Measurements from ENCODE around the gene ZBTB20.

ZBTB20 gene

DNA sequence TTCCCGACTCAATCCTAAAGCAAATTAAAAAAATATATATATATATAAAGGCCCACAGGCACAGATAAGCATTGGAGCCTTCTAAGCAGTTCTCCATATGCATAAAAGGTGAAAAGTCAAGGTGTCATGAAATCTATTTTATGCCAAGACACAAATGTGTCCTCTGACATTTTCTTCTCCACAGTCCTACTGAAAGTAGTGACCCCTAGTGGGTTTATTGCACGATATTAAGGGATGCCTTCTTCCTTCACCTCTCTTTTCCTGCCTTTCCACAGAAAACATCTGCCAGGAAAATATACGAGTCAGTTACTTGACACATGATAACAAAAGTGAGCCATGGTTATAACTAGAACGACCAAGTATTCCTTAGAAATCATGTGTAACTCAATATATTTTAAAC is 550.1 kb downstream of the ZBTB20 start:
- DNase-seq (ENCODE audit: low read depth), result no peak
- no peak overlapping the region for H3K4me3 ChIP-seq (ENCODE audit: control insufficient read depth, low read depth, low read length)
- TF ChIP-seq, protein P1, sequence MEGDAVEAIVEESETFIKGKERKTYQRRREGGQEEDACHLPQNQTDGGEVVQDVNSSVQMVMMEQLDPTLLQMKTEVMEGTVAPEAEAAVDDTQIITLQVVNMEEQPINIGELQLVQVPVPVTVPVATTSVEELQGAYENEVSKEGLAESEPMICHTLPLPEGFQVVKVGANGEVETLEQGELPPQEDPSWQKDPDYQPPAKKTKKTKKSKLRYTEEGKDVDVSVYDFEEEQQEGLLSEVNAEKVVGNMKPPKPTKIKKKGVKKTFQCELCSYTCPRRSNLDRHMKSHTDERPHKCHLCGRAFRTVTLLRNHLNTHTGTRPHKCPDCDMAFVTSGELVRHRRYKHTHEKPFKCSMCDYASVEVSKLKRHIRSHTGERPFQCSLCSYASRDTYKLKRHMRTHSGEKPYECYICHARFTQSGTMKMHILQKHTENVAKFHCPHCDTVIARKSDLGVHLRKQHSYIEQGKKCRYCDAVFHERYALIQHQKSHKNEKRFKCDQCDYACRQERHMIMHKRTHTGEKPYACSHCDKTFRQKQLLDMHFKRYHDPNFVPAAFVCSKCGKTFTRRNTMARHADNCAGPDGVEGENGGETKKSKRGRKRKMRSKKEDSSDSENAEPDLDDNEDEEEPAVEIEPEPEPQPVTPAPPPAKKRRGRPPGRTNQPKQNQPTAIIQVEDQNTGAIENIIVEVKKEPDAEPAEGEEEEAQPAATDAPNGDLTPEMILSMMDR (IDR thresholded peaks at IDR 0.05; ENCODE audit: control insufficient read depth, insufficient read depth, low read depth, low read length, missing control alignments), result no peak

DNA sequence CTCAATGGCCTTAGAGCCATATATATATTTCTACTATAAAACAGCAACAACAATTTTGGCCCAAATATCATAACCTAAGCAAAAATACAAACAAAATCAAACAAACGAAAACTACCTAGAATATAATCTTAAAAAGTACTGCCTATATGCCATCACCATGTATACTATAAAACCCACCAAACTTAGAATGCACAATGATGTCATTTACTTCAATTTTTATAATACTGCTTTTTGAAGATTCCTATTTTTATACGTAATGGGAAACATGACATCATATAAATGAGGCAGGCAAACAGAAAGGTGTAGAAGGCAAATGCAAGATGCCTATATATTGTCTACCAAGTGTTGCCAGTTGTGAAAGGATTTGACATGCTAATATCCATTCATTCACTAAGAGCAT is 550.9 kb downstream of the ZBTB20 start:
- no peak for DNase-seq (ENCODE audit: low read depth)
- TF ChIP-seq, protein P1 (IDR thresholded peaks at IDR 0.05; ENCODE audit: control insufficient read depth, insufficient read depth, low read depth, low read length, missing control alignments), result no peak
- no peak overlapping the region for H3K4me3 ChIP-seq (ENCODE audit: control insufficient read depth, low read depth, low read length)

DNA sequence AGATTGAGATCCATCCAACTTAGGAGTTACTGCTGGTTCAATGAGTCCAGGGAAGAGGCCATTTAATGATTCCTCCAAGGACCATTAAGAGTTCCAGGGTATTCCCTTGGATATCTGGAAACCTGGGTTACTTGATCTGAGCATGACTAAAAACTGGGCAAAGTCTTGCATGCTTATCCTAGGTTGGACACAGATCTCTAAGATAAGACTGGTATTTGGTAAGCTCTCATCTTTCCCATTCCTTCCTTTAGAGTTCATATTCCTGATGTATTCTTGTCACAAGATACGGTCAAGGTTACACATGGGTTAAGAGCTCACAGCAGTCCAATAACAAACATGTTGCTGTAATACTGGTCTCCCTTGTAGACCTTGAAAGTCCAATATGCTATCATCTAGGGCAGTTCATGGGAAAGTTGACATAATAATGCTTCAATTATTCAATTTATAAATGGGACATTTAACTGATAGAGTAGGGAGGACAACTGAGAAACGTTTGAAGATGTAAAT is 551.5 kb downstream of the ZBTB20 start:
- no peak overlapping the region for H3K4me3 ChIP-seq (ENCODE audit: control insufficient read depth, low read depth, low read length)
- TF ChIP-seq, protein P1 (IDR thresholded peaks at IDR 0.05; ENCODE audit: control insufficient read depth, insufficient read depth, low read depth, low read length, missing control alignments), result no peak
- DNase-seq (ENCODE audit: low read depth), result no peak

DNA sequence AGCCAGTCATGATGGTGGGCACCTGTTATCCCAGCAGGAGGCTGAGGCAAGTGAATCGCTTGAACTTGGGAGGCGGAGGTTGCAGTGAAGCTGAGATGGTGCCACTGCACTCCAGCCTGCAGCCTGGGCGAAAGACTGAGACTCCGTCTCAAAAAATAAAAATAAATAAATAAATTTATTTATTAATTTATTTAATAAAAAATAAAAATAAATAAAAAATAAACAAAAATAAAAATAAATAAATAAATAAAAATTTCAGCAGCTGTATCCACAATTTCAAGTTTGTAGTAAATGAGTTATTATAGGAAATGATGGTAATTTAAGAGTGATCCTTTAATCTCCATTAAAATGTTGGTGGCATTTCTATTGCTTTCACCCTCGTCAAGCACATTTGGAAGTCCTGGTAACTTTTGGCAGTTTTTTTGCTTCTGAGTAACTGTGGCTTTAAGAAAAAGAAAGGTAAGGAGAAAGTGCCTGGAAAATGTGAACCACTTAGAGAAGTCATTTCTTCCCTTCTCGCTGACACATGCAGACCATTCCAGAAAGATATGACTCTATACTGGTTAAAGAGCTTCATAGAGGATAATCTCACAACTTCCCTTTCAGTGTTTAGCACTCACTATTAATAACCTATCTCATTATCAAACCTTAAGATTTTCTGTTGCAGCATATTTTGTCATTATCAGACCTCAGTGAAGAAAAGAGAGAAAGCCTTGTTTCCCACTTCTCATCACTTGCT is 556.6 kb downstream of the ZBTB20 start:
- no peak for DNase-seq (ENCODE audit: low read depth)
- no peak overlapping the region for H3K4me3 ChIP-seq (ENCODE audit: control insufficient read depth, low read depth, low read length)
- TF ChIP-seq, protein P1 (IDR thresholded peaks at IDR 0.05; ENCODE audit: control insufficient read depth, insufficient read depth, low read depth, low read length, missing control alignments), result no peak

DNA sequence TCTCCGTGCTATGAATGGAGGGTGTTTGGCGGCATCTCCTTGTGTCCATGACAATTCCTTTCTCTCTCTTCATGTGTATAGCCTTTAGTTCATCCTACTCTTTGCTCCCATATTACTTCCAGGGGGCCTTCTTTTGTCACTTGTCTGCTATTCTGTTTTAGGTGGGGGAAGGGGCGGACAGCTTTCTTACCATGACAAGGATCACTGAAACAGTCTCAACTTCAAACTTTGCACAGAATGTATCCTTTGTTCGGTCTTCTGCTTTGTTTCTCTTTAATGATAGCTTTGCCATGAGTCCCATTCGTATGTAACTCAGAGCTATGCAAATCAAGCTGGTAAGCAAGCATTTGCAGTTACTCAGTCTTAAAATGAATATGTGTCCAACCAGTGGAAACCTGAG is 559.1 kb downstream of the ZBTB20 start:
- TF ChIP-seq, protein P1 (IDR thresholded peaks at IDR 0.05; ENCODE audit: control insufficient read depth, insufficient read depth, low read depth, low read length, missing control alignments), result no peak
- DNase-seq (ENCODE audit: low read depth), result no peak
- H3K4me3 ChIP-seq (ENCODE audit: control insufficient read depth, low read depth, low read length), result no peak overlapping the region

DNA sequence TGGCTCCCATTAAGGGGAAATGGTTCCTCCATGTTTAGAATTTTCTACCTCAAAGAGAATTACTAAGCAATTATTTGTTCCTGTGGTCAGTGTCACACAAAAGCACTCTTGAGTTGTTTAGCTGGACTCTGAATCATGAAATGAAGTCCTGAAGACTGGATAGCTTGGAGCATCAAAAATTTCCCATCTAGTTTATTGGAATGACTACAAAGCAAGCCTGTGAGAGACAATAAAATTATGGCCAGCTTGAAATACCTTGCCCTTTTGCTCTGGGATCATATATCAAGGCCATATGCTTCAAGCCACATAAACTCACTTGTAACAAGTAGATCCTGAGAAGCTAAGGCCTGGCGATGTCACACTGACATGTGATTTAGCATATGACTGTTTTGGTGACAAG is 561.0 kb downstream of the ZBTB20 start:
- TF ChIP-seq, protein P1 (IDR thresholded peaks at IDR 0.05; ENCODE audit: control insufficient read depth, insufficient read depth, low read depth, low read length, missing control alignments), result no peak
- DNase-seq (ENCODE audit: low read depth), result no peak
- H3K4me3 ChIP-seq (ENCODE audit: control insufficient read depth, low read depth, low read length), result no peak overlapping the region
